IPS-15b (cell line): Measurements from ENCODE around the gene SYTL2.

Experiments used
- H3K27me3 ChIP-seq: one replicate; pipeline ENCODE4 v1.6.1; 2013; ENCODE audit warnings: low read length; ENCODE audit not compliant: control insufficient read depth, insufficient read depth
- H3K36me3 ChIP-seq: one replicate; pipeline ENCODE4 v1.6.1; 2013; ENCODE audit warnings: low read length; ENCODE audit not compliant: control insufficient read depth, insufficient read depth
- H3K4me1 ChIP-seq: one replicate; pipeline ENCODE4 v1.6.1; 2013; ENCODE audit warnings: mild to moderate bottlenecking, low read length; ENCODE audit not compliant: control insufficient read depth, insufficient read depth
- H3K4me3 ChIP-seq: one replicate; pipeline ENCODE4 v1.5.1; 2013; ENCODE audit warnings: low read depth, low read length
- H3K9ac ChIP-seq: one replicate; pipeline ENCODE4 v1.6.1; 2013; ENCODE audit warnings: low read depth, mild to moderate bottlenecking, low read length
- H3K9me3 ChIP-seq: one replicate; pipeline ENCODE4 v1.6.1; 2013; ENCODE audit warnings: mild to moderate bottlenecking, low read length; ENCODE audit not compliant: control insufficient read depth, insufficient read depth

The SYTL2 gene

DNA sequence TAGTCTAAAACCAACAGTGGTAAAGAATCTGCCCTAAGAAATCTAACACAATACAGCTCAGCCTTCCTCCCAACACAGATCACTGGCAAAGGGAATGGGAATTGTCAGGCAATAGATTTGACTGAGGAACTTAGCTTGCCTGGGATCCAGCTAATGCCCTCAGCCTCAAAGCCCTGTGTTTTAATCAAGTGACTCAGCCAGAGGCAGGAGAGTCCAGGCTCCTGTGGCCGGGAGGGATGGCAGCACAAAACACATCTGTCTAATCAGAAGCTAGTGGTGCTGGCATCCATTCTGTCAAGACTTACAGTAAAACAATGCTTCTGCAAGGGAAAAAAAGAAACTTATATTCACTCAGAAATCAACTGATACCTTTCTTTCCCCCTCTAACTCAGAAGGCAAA lies 5.6 kb downstream of the SYTL2 start:
- H3K9ac ChIP-seq: no peak overlapping the region
- no peaks in the 10 kb centered on the region for H3K9me3 ChIP-seq
- H3K4me3 ChIP-seq: no peak overlapping the region
- H3K27me3 ChIP-seq: peaks cover 16% of the 10 kb centered on the region
- H3K36me3 ChIP-seq: no peaks in the 10 kb centered on the region
- peaks cover 4% of the 10 kb centered on the region for H3K4me1 ChIP-seq

DNA sequence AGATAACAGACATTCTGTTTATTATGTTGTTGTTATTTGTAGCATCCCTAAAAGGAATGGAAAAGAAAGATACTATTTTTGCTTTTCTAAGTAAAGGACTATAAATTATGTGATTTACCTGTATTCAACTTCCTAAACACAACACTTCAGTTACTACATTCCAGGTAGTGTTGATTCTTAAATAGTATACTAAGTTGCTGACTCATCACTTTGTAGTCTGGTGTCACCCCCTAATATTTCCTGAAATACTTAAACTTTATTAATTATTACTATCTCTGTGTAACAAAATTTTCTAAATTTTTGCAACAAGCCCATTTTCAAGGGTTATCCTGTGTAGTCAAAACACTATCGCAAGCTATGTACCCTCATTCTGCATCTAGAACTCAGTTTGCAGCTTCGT lies 7.0 kb downstream of the SYTL2 start:
- H3K4me1 ChIP-seq: no peaks in the 10 kb centered on the region
- no peak overlapping the region for H3K4me3 ChIP-seq
- H3K9ac ChIP-seq: no peak overlapping the region
- H3K36me3 ChIP-seq: no peaks in the 10 kb centered on the region
- H3K27me3 ChIP-seq: peaks cover 1% of the 10 kb centered on the region
- no peaks in the 10 kb centered on the region for H3K9me3 ChIP-seq

GRCh38 chr11:85803303-85803702 lies 7.6 kb downstream of the SYTL2 start:
- no peaks in the 10 kb centered on the region for H3K27me3 ChIP-seq
- no peaks in the 10 kb centered on the region for H3K4me1 ChIP-seq
- no peak overlapping the region for H3K4me3 ChIP-seq
- no peaks in the 10 kb centered on the region for H3K36me3 ChIP-seq
- no peaks in the 10 kb centered on the region for H3K9me3 ChIP-seq
- H3K9ac ChIP-seq: no peak overlapping the region

DNA sequence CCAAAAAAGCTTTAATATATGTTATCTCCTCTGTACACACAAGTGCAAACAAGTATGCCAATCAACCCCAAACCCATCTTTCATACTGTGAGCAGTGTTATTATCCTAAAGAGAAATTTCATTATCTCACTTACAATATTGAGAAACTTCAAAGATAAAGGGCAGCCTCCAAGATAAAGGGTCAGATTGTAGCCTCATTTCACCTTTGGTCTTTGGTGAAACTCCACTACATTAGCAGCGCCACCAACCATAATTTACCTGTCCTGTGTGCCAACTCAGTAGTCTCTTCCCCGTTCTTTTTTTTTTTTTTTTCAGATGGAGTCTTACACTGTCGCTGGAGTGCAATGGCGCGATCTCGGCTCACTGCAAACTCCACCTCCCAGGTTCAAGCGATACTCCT lies 9.4 kb downstream of the SYTL2 start:
- no peaks in the 10 kb centered on the region for H3K27me3 ChIP-seq
- no peaks in the 10 kb centered on the region for H3K36me3 ChIP-seq
- H3K9me3 ChIP-seq: no peaks in the 10 kb centered on the region
- H3K9ac ChIP-seq: no peak overlapping the region
- no peaks in the 10 kb centered on the region for H3K4me1 ChIP-seq
- no peak overlapping the region for H3K4me3 ChIP-seq

DNA sequence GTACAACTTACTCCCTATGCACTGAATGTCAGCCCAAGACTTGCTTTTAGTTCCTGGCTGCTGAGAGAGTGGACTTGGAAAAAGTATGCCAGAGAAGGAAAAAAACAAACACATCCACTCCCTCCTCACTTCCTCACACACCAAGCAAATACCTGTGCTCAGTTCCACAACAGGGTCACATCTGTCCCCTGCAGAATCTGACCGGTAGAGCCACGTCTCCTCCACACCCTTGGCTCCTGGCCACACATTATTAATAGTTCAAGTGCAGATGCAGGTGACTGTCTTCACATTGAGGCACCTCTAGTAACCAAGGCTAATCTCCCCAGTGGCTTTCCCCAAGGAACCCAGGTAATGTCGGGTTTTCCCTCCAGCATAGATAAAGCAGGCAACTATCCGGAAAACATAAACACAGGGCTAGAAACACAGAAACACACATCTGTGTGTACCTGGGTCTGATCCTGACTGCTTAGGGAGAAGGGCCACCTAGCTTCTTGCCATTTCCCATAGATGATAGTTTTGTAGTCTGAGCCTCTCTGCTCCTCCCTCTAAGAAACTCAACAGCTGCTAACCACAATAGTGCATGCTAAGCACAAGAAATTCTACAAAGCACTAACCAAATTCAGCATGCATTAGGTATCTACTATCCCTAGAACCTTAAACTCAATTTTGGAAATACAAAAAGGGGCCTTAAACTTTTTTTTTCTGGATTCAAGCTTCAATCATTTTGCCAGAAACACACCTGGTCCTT lies 10.2 kb downstream of the SYTL2 start:
- Histone ChIP-seq H3K27me3 (no peaks in the 10 kb centered on the region), H3K4me1 (no peaks in the 10 kb centered on the region), H3K9ac (no peak overlapping the region), H3K9me3 (no peaks in the 10 kb centered on the region), H3K36me3 (no peaks in the 10 kb centered on the region), H3K4me3 (no peak overlapping the region)

DNA sequence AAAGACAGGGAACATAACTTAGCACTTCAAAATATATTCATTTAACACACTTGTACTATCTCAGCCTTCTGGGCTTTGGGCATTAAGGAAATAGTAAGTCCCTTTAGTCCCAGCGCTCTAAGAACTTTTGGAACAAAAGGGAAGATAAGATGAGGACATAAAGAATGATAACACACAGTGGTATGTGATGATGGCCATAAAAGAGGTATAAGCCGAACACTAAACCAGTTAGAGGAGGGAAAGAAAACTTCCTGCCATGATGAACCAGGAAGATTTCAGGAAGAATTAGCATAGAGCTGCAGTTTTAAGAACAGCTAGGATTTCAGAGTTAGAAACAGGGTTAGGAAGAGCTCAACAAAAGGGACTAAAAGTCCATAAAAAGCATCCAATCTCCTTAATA lies 11.8 kb downstream of the SYTL2 start:
- Histone ChIP-seq H3K9ac (no peak overlapping the region), H3K27me3 (no peaks in the 10 kb centered on the region), H3K36me3 (no peaks in the 10 kb centered on the region), H3K4me1 (no peaks in the 10 kb centered on the region), H3K9me3 (no peaks in the 10 kb centered on the region), H3K4me3 (no peak overlapping the region)

DNA sequence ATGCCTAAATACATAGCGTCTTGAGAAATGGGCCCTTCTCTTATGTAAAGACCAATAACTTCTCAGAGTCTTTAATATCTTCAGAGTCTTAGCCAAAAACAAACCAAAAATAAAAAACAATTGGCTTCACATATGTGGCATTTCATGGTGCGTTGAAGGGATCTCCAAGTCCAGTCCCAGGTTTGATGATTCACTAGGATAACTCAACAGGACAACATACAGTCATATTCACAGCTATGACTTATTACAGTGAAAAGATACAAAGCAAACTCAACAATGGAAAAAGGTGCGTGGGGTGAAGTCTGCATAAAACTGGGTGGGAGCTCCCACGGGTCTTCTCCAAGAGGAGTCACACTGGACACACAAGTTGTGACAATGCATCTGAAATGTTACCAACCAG lies 12.6 kb downstream of the SYTL2 start:
- Histone ChIP-seq H3K36me3 (no peaks in the 10 kb centered on the region), H3K4me1 (no peaks in the 10 kb centered on the region), H3K4me3 (no peak overlapping the region), H3K27me3 (no peaks in the 10 kb centered on the region), H3K9me3 (no peaks in the 10 kb centered on the region), H3K9ac (no peak overlapping the region)

- no peak overlapping the region for H3K4me3 ChIP-seq
- no peaks in the 10 kb centered on the region for H3K9me3 ChIP-seq
- H3K9ac ChIP-seq: no peak overlapping the region
- H3K36me3 ChIP-seq: no peaks in the 10 kb centered on the region
- no peaks in the 10 kb centered on the region for H3K27me3 ChIP-seq
- no peaks in the 10 kb centered on the region for H3K4me1 ChIP-seq
These were observed 15.0 kb downstream of the SYTL2 start for GRCh38 chr11:85795712-85796487.

- Histone ChIP-seq H3K36me3 (no peaks in the 10 kb centered on the region), H3K9me3 (no peaks in the 10 kb centered on the region), H3K4me1 (no peaks in the 10 kb centered on the region), H3K27me3 (no peaks in the 10 kb centered on the region), H3K4me3 (no peak overlapping the region), H3K9ac (no peak overlapping the region)
These were observed 19.4 kb downstream of the SYTL2 start for GRCh38 chr11:85791409-85791990.

GRCh38 chr11:85787809-85788760 lies 22.9 kb downstream of the SYTL2 start:
- Histone ChIP-seq H3K4me3 (no peak overlapping the region), H3K4me1 (no peaks in the 10 kb centered on the region), H3K27me3 (no peaks in the 10 kb centered on the region), H3K36me3 (no peaks in the 10 kb centered on the region), H3K9me3 (no peaks in the 10 kb centered on the region), H3K9ac (no peak overlapping the region)

- Histone ChIP-seq H3K4me3 (no peak overlapping the region), H3K36me3 (no peaks in the 10 kb centered on the region), H3K9me3 (no peaks in the 10 kb centered on the region), H3K4me1 (no peaks in the 10 kb centered on the region), H3K27me3 (no peaks in the 10 kb centered on the region), H3K9ac (no peak overlapping the region)
These were observed 23.8 kb downstream of the SYTL2 start for GRCh38 chr11:85787168-85787567.
